GM21529 (cell line): ENCODE data around the gene CPNE8.
"Not testable (repeated sequence)": the region's sequence is repeated elsewhere in the genome, so short reads cannot be mapped to it uniquely, and the experiment has no call there.

Source experiments
- ATAC-seq: cut with Tn5 transposase; IDR thresholded peaks from one replicate; pipeline ENCODE4 v1.9.1; 2021; ENCODE audit not compliant: unreplicated experiment

Gene CPNE8

GRCh38 chr12:38742496-38742895 is 162.9 kb downstream of the CPNE8 start:
- ATAC-seq = not testable (repeated sequence)

GRCh38 chr12:38736821-38737220 is 168.6 kb downstream of the CPNE8 start:
- no peak for ATAC-seq

- ATAC-seq = no peak
Observed at GRCh38 chr12:38732761-38733160, 172.6 kb downstream of the CPNE8 start.

- no peak for ATAC-seq
Observed at GRCh38 chr12:38728894-38729293, 176.5 kb downstream of the CPNE8 start.

GRCh38 chr12:38721611-38722252 is 183.7 kb downstream of the CPNE8 start:
- ATAC-seq = no peak

- no peak for ATAC-seq
Observed at GRCh38 chr12:38720661-38721060, 184.7 kb downstream of the CPNE8 start.

- ATAC-seq = no peak
Observed at GRCh38 chr12:38713294-38713693, 192.1 kb downstream of the CPNE8 start.

- ATAC-seq = peak; percentile 69
Observed at GRCh38 chr12:38711054-38711453, 194.3 kb downstream of the CPNE8 start.

GRCh38 chr12:38708466-38708865 is 196.9 kb downstream of the CPNE8 start:
- ATAC-seq = no peak

- ATAC-seq = no peak
Observed at GRCh38 chr12:38707648-38708047, 197.7 kb downstream of the CPNE8 start.

GRCh38 chr12:38697289-38697688 is 208.1 kb downstream of the CPNE8 start:
- ATAC-seq = no peak

GRCh38 chr12:38695057-38695456 is 210.3 kb downstream of the CPNE8 start:
- no peak for ATAC-seq

GRCh38 chr12:38691164-38691563 is 214.2 kb downstream of the CPNE8 start:
- ATAC-seq = no peak

- ATAC-seq = no peak
Observed at GRCh38 chr12:38690646-38691045, 214.7 kb downstream of the CPNE8 start.

GRCh38 chr12:38689704-38690103 is 215.7 kb downstream of the CPNE8 start:
- ATAC-seq = no peak

- ATAC-seq = no peak
Observed at GRCh38 chr12:38689195-38689594, 216.2 kb downstream of the CPNE8 start.

- no peak for ATAC-seq
Observed at GRCh38 chr12:38682521-38682920, 222.9 kb downstream of the CPNE8 start.

- ATAC-seq = no peak
Observed at GRCh38 chr12:38669530-38669929, 235.9 kb downstream of the CPNE8 start.

GRCh38 chr12:38669081-38669480 is 236.3 kb downstream of the CPNE8 start:
- ATAC-seq = no peak

- ATAC-seq = no peak
Observed at GRCh38 chr12:38666425-38666824, 239.0 kb downstream of the CPNE8 start.

GRCh38 chr12:38664661-38665269 is 240.6 kb downstream of the CPNE8 start:
- peak; percentile 80 for ATAC-seq

GRCh38 chr12:38662829-38663228 is 242.6 kb downstream of the CPNE8 start:
- no peak for ATAC-seq

GRCh38 chr12:38653650-38654049 is 251.7 kb downstream of the CPNE8 start:
- no peak for ATAC-seq
